HEK293T (cell line): ENCODE data around the gene AAK1.

Source experiments
- BHLHE40 ChIP-seq: fragments of 450-650 bp; IDR thresholded peaks from 2 replicates; pipeline ENCODE4 v1.6.1; 2016; ENCODE audit warnings: mild to moderate bottlenecking, moderate library complexity, borderline replicate concordance
- FOXK2 ChIP-seq: fragments of 450-650 bp; IDR thresholded peaks from 2 replicates; pipeline ENCODE4 v1.6.1; 2016; ENCODE audit warnings: mild to moderate bottlenecking
- FOXM1 ChIP-seq: fragments of 450-650 bp; IDR thresholded peaks from 2 replicates; pipeline ENCODE4 v1.6.1; 2017; ENCODE audit warnings: mild to moderate bottlenecking, borderline replicate concordance
- L3MBTL2 ChIP-seq: fragments of 450-650 bp; conservative IDR thresholded peaks from 2 replicates; pipeline ENCODE4 v1.6.1; 2016; ENCODE audit warnings: mild to moderate bottlenecking
- SP1 ChIP-seq: fragments of 450-650 bp; IDR thresholded peaks from 2 replicates; pipeline ENCODE4 v1.6.1; 2017
- TF ChIP-seq, protein P1 (sequence below): fragments of 450-650 bp; IDR thresholded peaks from 2 replicates; pipeline ENCODE4 v1.6.1; 2016

GRCh38 chr2:69518841-69519240 is 124.7 kb downstream of the AAK1 start:
- TF ChIP-seq SP1 (no peak), L3MBTL2 (no peak), FOXM1 (no peak), FOXK2 (no peak), BHLHE40 (no peak)
- TF ChIP-seq, protein P1, sequence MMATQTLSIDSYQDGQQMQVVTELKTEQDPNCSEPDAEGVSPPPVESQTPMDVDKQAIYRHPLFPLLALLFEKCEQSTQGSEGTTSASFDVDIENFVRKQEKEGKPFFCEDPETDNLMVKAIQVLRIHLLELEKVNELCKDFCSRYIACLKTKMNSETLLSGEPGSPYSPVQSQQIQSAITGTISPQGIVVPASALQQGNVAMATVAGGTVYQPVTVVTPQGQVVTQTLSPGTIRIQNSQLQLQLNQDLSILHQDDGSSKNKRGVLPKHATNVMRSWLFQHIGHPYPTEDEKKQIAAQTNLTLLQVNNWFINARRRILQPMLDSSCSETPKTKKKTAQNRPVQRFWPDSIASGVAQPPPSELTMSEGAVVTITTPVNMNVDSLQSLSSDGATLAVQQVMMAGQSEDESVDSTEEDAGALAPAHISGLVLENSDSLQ, result no peak
